ENCODE data around the gene PKDREJ. TPM values are rescaled to one million over a fixed set of nuclear protein-coding genes. Genes with fewer than 3 reads are reported as not detected.

PKDREJ gene
- total RNA-seq, 1 experiment from 2014 or later, result 0.02 TPM

DNA sequence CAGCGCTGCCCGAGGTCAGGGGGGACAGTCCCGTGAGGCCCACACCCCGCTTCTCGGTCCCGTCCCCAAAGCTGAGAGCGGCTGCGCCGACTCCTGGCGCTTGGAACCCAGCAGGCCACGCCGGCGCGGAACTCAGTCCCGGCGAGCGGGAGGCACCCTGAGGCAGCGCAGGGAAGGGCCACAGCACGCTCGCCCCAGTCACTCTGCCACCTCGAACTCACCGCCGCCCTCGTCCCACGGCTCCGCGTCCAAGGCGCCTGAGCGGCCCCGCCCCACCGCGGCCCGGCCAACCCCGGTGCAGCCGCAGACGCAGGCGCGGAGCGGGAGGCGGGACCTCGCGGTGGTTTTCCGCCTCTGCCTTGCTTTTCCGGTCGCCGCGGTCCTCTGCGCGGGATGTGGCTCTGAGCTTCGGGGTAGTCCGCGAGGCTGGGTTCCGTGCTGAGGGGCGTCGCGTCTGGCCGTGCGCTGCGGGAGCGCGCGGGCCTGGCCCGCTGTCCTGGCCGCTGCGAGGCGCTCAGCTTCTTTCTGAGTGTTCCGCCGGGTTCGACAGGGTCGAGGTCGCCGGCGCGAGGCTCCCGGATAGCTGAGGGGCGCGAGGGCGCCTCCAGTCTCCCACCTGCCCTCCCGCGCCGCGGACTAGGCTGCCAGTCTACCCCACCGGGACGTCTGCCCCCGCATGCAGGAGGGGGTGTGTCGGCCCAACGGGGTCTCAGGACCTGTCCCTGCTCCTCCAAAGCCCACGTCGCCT lies 12.9 kb downstream of the PKDREJ start, which contains the start of gene CDPF1 (continued):
- peak; percentile 89; the same call in 1 of the 2 replicates for TF ChIP-seq SMAD4 (CRISPR knock-in tag; IDR thresholded peaks at IDR 0.05)
- TF ChIP-seq, protein P1, sequence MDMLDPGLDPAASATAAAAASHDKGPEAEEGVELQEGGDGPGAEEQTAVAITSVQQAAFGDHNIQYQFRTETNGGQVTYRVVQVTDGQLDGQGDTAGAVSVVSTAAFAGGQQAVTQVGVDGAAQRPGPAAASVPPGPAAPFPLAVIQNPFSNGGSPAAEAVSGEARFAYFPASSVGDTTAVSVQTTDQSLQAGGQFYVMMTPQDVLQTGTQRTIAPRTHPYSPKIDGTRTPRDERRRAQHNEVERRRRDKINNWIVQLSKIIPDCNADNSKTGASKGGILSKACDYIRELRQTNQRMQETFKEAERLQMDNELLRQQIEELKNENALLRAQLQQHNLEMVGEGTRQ (CRISPR knock-in tag; IDR thresholded peaks at IDR 0.05), result peak; percentile 13; the same call in 1 of the 2 replicates
- peak; percentile 71 for TF ChIP-seq GABPB1 (CRISPR knock-in tag; IDR thresholded peaks at IDR 0.05)
- peak; percentile 80; the same call in 1 of the 2 replicates for TF ChIP-seq TEAD4 (CRISPR knock-in tag; IDR thresholded peaks at IDR 0.05)
- TF ChIP-seq, protein P2, sequence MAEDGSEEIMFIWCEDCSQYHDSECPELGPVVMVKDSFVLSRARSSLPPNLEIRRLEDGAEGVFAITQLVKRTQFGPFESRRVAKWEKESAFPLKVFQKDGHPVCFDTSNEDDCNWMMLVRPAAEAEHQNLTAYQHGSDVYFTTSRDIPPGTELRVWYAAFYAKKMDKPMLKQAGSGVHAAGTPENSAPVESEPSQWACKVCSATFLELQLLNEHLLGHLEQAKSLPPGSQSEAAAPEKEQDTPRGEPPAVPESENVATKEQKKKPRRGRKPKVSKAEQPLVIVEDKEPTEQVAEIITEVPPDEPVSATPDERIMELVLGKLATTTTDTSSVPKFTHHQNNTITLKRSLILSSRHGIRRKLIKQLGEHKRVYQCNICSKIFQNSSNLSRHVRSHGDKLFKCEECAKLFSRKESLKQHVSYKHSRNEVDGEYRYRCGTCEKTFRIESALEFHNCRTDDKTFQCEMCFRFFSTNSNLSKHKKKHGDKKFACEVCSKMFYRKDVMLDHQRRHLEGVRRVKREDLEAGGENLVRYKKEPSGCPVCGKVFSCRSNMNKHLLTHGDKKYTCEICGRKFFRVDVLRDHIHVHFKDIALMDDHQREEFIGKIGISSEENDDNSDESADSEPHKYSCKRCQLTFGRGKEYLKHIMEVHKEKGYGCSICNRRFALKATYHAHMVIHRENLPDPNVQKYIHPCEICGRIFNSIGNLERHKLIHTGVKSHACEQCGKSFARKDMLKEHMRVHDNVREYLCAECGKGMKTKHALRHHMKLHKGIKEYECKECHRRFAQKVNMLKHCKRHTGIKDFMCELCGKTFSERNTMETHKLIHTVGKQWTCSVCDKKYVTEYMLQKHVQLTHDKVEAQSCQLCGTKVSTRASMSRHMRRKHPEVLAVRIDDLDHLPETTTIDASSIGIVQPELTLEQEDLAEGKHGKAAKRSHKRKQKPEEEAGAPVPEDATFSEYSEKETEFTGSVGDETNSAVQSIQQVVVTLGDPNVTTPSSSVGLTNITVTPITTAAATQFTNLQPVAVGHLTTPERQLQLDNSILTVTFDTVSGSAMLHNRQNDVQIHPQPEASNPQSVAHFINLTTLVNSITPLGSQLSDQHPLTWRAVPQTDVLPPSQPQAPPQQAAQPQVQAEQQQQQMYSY (CRISPR knock-in tag; IDR thresholded peaks at IDR 0.05), result peak; percentile 54; the same call in 1 of the 2 replicates
- TF ChIP-seq, protein P3, sequence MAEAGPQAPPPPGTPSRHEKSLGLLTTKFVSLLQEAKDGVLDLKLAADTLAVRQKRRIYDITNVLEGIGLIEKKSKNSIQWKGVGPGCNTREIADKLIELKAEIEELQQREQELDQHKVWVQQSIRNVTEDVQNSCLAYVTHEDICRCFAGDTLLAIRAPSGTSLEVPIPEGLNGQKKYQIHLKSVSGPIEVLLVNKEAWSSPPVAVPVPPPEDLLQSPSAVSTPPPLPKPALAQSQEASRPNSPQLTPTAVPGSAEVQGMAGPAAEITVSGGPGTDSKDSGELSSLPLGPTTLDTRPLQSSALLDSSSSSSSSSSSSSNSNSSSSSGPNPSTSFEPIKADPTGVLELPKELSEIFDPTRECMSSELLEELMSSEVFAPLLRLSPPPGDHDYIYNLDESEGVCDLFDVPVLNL (CRISPR knock-in tag; IDR thresholded peaks at IDR 0.05; ENCODE audit: borderline replicate concordance, low read depth), result peak; percentile 92; the same call in 1 of the 2 replicates
- TF ChIP-seq SP1 (CRISPR knock-in tag; conservative IDR thresholded peaks at IDR 0.05), result peak; percentile 93
- TF ChIP-seq, protein P4, sequence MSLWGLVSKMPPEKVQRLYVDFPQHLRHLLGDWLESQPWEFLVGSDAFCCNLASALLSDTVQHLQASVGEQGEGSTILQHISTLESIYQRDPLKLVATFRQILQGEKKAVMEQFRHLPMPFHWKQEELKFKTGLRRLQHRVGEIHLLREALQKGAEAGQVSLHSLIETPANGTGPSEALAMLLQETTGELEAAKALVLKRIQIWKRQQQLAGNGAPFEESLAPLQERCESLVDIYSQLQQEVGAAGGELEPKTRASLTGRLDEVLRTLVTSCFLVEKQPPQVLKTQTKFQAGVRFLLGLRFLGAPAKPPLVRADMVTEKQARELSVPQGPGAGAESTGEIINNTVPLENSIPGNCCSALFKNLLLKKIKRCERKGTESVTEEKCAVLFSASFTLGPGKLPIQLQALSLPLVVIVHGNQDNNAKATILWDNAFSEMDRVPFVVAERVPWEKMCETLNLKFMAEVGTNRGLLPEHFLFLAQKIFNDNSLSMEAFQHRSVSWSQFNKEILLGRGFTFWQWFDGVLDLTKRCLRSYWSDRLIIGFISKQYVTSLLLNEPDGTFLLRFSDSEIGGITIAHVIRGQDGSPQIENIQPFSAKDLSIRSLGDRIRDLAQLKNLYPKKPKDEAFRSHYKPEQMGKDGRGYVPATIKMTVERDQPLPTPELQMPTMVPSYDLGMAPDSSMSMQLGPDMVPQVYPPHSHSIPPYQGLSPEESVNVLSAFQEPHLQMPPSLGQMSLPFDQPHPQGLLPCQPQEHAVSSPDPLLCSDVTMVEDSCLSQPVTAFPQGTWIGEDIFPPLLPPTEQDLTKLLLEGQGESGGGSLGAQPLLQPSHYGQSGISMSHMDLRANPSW (CRISPR knock-in tag; conservative IDR thresholded peaks at IDR 0.05; ENCODE audit: low read depth), result 0 out of 2 replicates have a peak, but pooled peaks have one; percentile 27
- TF ChIP-seq FOXP1 (CRISPR knock-in tag; IDR thresholded peaks at IDR 0.05; ENCODE audit: borderline replicate concordance), result peak; percentile 98
- no peak for TF ChIP-seq CREM (CRISPR knock-in tag; IDR thresholded peaks at IDR 0.05)
- TF ChIP-seq, protein P5, sequence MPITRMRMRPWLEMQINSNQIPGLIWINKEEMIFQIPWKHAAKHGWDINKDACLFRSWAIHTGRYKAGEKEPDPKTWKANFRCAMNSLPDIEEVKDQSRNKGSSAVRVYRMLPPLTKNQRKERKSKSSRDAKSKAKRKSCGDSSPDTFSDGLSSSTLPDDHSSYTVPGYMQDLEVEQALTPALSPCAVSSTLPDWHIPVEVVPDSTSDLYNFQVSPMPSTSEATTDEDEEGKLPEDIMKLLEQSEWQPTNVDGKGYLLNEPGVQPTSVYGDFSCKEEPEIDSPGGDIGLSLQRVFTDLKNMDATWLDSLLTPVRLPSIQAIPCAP (CRISPR knock-in tag; IDR thresholded peaks at IDR 0.05), result peak; percentile 77; the same call in 1 of the 2 replicates
- TF ChIP-seq TP53 (CRISPR knock-in tag; IDR thresholded peaks at IDR 0.05), result peak; percentile 95
- TF ChIP-seq FOXJ3 (CRISPR knock-in tag; IDR thresholded peaks at IDR 0.05; ENCODE audit: borderline replicate concordance), result no peak

DNA sequence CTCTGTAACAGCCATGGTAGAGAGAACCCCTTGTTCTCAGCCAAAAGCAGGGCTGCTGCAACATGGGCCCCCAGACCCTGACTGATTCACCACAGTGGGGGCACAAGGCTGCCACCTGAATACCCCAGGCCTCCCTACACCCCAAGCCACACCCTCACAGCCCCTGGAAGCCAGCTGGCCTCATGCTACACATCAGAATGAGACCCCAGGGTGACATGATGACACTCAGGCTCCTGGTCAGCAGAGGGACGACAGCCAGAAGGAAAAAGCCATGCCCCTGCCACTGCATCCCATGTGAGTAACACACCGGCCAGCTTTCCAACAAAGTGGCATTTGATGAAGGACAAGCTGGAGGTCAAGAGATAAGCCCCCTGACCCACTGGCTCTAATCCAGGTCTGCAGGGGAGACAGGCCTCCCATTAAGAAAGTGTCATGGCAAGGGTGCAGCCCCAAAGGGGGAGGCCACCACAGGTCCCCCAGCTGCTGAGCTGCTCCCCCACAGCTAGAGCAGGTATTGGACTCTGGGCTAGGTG lies 15.6 kb downstream of the PKDREJ start:
- H3K4me1 Mint-ChIP-seq, result peaks cover 13% of the 10 kb centered on the region
- no peak for ATAC-seq
- H3K27ac Mint-ChIP-seq, result no peak overlapping the region

More for the DNA sequence above, 15.6 kb downstream of the PKDREJ start:
- ChIA-PET CTCF (interaction anchor here (3.6 kb wide), 1 partner anchor 15 kb away, joined by 25 read pairs; the partner anchor contains the start of gene PKDREJ), POLR2A (no interaction called here)
- no peak overlapping the region for H3K4me3 Mint-ChIP-seq
- no peaks in the 10 kb centered on the region for H3K9me3 Mint-ChIP-seq
- H3K36me3 Mint-ChIP-seq, result peaks cover 4% of the 10 kb centered on the region; the same call in 1 of the 2 replicates
- peaks cover 9% of the 10 kb centered on the region for H3K27me3 Mint-ChIP-seq (ENCODE audit: low read depth)
- DNase-seq (ENCODE audit: low spot score), result no peak
- TF ChIP-seq, protein P6, sequence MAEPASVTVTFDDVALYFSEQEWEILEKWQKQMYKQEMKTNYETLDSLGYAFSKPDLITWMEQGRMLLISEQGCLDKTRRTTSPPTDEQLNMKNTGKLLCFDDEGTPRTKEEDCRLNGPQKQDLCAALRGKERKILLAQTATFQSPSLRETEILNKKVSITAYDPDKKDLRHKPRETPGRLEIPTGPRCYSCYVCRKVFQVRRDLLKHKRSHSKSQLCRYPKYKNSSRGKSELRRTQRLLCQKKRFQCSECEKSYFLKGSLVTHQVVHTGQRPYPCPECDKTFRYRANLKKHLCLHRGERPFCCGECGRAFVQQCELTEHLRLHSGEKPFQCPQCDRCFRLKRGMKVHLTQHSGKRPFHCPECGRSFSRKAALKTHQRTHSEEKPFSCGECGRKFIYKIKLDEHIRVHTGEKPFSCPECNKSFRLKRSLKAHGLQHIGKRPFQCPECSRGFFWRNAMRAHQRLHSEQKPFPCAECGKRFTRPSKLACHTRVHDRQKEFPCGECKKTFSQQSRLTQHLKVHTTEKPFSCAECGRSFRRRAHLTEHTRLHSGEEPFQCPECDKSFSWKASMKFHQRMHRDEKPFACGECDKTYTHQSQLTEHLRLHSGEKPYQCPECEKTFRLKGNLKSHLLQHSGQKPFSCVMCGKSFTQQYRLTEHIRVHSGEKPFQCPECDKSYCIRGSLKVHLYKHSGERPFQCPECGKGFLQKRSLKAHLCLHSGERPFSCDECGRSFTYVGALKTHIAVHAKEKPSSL (CRISPR knock-in tag; conservative IDR thresholded peaks at IDR 0.05), result no peak
